HK-2 (cell line): ENCODE results near the gene RBFOX2.

Experiments
- DNase-seq: peaks from one replicate; pipeline ENCODE4 v3.0.0-alpha.2; 2018; ENCODE audit not compliant: unreplicated experiment

RBFOX2 gene

GRCh38 chr22:35930933-35931332, 97.7 kb downstream of the RBFOX2 start:
- DNase-seq, result no peak

DNA sequence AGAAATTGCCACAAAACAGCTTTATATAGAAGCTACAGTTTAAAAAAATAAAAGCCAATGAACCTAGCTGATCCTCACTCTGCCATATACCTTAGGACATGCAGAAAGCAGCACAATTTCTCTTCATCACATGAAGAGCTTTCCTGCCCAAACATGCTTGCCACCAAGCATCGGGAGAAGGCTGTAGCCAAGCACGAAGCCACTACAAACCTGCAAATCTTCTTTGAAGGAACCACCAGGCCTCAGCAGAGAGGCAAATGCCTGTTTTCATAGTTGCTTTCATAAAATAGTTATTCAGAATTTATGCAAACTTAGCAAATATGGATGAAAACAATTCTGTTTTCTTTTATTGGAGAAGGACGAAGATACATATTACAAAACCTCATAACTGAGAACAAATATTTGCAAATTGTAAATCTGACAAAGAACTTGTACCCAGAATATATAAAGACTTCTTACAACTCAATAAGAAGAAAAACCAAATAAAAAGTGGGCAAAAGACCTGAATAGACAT, 100.3 kb downstream of the RBFOX2 start:
- no peak for DNase-seq

DNA sequence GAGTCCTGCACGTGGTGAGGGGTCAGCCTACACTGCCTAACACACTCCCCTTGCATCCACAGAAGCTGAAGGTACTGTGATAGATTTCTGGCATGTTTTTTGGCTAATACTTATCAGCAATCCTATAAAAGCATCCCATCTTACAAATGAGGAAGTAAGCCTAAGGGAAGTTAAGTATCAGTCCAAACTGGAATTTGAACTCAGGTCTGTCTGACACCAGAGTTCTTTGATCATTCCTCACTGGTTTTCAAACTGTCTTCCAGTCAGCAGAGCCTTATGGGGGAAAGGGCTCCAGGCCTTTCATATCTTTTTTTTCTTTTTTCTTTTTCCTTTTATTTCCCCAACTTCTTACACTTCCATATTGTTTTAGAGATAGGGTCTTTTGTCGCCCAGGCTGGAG, 105.6 kb downstream of the RBFOX2 start:
- DNase-seq, result no peak

- DNase-seq, result peak; percentile 62
Observed at GRCh38 chr22:35921777-35922176, 106.8 kb downstream of the RBFOX2 start.

DNA sequence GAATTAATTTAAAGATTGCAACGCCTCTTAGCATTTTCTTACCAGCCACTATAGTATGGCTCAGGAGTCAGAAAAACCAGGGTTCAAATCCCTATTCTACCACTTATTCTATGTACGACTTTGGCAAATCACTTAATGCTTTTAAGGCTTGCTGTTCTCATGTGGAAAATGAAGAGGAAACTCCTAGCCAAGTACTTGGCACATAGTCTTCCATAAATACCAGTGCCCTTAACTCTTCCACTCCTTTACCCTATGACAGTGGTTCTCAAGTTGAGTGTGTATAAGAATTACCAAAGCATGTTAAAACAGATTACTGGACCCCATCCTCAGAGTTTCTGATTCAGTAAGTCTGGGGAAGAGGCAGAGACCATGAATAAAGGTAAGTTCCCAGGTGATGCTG, 107.6 kb downstream of the RBFOX2 start:
- no peak for DNase-seq

DNA sequence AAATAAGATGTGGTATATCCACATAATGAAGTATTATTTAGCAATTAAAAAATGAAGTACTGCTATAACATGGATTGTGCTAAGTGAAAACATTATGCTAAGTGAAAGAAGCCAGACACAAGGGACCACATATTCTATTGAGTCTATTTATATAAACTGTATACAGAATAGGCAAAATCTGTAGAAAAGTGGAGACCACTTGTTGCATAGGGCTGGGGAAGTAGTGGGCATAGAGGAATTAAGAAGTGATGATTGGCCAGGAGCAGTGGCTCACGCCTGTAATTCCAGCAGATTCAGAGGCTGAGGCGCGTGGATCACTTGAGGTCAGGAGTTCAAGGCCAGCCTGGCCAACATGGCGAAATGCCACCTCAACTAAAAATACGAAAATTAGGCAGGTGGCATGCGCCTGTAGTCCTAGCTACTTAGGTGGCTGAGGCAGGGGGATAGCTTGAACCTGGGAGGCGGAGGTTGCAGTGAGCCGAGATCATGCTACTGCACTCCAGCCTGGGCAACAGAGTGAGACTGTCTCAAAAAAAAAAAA, 109.6 kb downstream of the RBFOX2 start:
- no peak for DNase-seq

GRCh38 chr22:35918456-35918855, 110.2 kb downstream of the RBFOX2 start:
- DNase-seq, result no peak

DNA sequence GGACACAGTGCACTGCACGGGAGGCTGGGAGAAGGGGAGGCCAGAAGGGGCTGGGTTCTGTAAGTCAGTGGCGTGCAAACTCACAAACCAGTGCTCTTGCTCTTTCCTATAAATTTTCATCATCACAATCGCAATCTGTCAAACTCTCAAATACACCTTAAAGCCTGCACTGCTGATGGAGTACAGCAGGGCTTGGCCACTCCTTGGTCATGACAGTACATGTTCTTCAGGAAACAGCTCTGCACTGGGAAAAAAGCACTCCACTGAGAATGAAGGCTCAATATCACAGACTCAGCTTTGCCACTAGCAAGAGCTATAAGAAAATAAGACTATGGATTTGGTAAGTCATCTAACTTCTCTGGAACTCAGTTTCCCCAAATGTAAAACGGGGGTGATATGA, 111.0 kb downstream of the RBFOX2 start:
- DNase-seq, result no peak

DNA sequence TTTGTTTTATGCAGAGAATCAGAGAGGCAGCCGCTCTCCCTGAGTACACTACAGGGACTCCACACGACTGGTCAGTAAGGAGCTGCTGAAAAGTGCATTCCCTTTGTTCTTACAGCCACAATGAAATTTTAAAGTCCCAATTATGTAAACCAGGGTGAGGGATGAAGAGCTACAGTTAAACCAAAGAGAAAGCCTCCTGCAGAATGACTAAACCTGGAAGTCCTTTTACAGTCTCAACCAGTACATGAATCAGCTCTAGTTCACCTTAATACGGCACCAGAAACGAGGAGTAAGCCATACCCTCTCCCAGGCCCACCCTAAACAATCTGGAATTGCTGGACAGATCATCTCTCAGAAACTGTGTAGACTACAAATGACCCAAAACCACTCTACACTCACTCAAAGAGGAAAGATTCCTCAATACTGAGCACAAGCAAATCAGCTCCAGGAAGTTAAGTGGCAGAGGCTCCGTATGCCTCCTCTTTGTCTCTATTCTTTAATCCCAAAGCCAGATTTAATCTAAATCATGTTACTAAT, 113.1 kb downstream of the RBFOX2 start:
- DNase-seq, result peak; percentile 12

DNA sequence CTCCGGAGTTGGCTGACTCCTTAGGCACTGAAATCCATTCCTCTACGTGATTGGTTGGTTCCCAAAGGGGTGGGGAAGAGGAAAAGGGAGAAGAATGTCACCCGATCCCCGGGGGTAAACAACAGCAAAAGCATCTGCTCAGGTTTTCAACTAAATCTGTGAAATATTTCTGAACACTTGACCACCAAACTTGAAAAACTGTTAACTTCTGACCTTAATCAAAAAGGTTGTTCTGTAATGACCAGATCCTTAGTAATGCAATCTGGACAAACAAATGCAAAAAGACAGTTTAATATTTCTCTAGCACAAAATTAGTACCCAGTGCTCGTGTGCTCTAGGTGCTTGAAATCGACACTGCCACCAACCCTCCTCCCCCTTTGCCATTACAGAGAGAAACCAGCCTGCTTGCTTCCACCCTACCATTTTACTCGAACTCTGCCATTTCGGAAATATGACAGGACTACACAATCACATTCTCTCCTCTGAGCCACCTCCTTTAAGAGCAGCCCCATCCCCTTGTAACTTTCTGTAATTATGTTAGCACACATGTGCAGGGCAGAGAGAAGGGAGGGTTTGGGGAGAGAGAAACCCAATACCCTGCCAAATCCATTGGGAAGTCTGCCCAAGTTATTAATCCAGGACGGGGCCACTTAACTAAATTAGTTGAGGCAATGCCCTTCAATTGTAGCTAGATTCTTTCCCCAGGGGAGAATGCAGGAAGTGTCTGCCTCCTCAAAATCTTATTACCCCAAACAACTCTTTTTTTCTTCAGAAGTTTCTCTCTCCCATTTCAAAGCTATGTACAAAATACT, 113.8 kb downstream of the RBFOX2 start:
- DNase-seq, result peak; percentile 45

DNA sequence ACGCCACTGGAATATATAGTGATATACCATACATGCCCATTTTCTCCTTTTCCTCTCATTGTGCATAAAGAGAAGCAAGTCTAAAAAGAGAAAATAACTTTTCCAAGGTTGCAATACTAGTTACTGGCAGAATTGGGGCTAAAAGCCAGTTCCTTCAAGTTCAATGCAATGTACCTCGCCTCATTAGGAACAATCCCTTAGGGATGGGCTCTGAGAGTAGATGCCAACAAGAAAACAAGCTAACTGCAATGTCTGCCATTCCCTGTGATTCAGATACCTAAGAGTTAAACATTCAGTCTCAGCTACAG, 114.3 kb downstream of the RBFOX2 start:
- no peak for DNase-seq

DNA sequence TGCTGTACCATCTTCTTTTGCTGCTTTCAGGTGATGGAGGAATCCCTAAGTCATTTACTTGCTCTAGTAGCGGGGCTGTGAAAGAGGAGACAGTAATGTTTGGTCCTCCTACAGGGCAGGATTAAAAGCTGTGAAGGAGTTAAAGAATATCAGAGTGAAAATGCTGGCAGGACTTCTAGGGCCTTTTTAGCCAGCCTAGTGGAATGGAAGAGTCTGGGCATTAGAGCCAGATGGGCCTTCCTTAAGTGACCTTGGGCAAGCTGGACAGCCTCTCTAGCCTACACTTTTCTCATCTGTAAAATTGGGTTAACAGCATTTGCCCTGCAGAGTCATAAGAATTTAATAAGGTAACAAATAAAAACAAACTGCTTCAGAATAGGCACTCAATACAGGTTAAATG, 114.7 kb downstream of the RBFOX2 start:
- DNase-seq, result no peak

- DNase-seq, result no peak
Observed at GRCh38 chr22:35912658-35913057, 116.0 kb downstream of the RBFOX2 start.

DNA sequence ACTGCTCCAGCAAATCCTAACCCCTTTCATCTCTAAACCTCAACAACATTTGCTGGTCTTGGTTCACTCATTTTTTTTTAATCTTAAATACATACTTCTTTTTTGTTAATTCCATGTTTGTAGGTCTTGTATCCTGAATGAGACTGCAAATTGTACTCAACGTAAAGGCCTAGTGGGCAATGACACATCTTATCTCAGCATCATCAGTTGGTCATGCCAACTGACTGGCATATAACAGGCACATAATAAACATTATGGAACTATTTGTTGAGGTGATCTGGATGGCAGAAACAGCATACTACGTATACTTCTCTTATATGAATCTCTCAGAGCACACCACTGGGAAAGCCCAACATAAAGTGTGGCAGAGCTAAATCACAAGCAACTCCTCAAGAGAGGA, 116.7 kb downstream of the RBFOX2 start:
- DNase-seq, result no peak

- no peak for DNase-seq
Observed at GRCh38 chr22:35910926-35911325, 117.7 kb downstream of the RBFOX2 start.

- no peak for DNase-seq
Observed at GRCh38 chr22:35910003-35910769, 118.4 kb downstream of the RBFOX2 start.

DNA sequence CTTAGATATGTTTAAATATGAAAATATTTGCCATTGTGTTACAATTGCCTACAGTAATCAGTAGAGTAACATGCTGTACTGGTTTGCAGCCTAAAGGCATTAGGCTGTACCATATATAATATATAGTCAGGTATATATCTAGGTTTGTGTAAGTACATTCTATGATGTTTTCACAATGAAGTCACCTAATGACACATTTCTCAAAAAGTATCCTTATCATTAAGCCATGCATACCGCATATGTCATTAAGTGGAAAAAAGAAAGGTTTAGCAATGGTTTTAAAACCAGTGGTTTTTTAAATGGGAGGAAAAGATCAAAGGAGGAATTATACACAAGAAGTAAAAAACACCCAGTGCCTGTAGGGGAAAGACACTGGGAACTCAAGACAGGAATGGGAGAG, 122.7 kb downstream of the RBFOX2 start:
- no peak for DNase-seq

DNA sequence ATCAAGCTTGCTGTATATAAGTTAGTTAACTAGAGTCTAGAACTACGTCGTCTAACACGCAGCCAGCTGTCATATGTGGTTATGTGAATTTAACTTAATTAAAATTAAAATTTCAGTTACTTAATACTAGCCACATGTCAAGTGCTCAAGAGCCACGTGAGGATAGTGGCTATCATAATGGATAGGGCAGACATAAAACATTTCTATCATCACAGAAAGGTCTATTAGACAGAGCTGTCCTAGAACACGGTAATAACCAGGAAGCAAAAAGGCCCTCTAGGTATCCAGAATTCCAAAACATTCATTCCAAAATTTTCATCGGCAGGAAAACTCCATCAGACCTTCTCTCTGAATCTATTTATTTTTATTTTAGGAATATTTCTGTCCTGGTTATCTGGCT, 123.9 kb downstream of the RBFOX2 start:
- no peak for DNase-seq

DNA sequence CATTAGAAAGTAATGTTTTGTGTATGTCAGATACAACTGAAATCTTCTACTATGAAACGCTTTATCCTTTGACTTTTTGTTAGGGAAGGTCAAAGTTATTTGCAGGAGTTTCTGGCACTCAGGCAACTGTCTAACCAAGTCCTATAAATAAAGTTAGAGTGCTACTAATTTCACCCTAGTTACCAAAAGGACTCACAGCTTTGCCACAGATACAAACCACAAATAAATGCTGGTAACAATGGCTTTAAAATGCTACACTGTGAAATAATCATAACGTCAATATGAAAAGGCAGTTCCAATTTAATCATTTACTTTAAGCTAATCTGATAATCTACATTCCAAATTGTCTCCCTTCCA, 124.3 kb downstream of the RBFOX2 start:
- DNase-seq, result no peak

DNA sequence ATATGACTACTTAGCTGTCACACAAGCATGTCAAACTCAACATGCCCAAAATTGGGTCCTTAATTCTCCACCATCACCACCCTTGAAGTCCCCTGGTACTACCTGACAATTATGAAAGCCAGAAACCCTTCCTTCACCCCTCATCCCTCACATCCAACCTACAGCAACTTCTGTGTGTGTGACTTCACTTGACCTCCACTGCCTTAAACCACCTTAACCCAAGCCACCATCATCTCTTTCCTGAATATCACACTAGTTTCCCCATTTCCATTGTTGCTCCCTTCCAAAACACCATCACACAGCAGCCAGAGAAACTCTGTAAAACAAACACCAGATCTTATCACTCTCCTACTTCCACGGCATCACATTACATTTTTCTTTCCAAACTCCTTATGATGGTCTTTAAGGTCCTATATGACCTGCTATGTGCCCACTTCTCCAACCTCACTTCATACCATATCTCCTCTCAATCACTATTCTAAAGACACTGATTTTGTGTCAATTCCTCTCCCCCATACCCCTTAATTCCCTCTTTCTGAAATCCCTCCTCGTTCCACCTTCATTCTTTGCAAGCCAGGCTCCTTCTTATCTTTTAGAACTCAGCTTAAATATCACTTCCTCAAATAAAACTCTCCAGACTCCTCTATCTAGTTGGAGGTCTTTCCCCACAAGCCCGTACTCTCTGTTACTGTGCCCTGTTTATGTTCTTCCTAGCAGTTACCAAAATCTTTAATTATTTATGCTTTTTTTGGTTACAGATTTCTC, 124.9 kb downstream of the RBFOX2 start:
- no peak for DNase-seq

DNA sequence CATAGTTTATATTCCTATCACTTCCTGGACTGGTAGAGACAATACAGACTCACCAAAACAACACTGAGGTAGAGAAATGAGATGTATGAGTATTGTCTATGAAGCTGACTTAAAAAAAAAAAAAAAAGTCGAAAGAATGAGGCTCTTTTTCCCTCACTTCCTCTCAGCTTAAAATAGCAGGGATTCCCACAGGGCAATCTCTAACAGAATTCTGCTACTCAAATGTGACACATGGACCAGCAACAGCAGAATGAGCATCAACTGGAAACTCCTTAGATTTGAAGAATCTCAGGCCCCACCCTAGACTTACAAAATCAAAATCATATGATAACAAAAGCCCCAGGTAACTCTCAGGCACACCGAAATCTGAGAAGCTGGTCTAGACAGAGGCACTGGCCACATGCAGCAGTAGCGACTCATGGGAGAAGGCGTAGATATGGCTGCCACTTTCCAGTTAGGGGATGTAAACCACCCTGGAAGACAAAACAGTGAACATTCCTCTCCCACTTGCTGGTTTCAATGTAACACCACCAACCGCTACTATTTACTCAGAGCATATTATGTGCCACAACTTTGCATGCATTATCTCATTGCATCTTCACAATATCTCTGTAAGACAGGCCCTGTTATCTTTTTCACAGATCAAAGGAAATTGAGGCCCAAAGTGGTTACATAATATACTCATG, 128.0 kb downstream of the RBFOX2 start:
- DNase-seq, result peak; percentile 13
